OCI-LY7 (cell line): ENCODE results near the gene EYS.

Experiments
- CTCF ChIP-seq: fragments of 200-600 bp; sonication (generic); conservative IDR thresholded peaks from 2 replicates; pipeline ENCODE4 v1.5.1; 2014; ENCODE audit warnings: mild to moderate bottlenecking, antibody characterized with exemption, low read length, moderate library complexity, mixed read lengths
- EZH2phosphoT487 ChIP-seq: fragments of 200-600 bp; sonication (generic); IDR thresholded peaks from 2 replicates; pipeline ENCODE4 v1.6.1; 2018; ENCODE audit warnings: low read depth, borderline replicate concordance, mild to moderate bottlenecking, mixed run types, antibody characterized with exemption, low read length, moderate library complexity, mixed read lengths

- TF ChIP-seq CTCF (no peak), EZH2phosphoT487 (no peak)
These were observed 1267.8 kb downstream of the EYS start for GRCh38 chr6:64439274-64439673.
